Prostate gland (tissue), 2 donors: ENCODE measurements around the gene CHID1. TPM values are rescaled to one million over a fixed set of nuclear protein-coding genes. Genes with fewer than 3 reads are reported as not detected.
A peak's percentile ranks its signal among the peaks of the same experiment; 100 is the strongest.

Experiments
- DNase-seq: peaks from one replicate; pipeline ENCODE4 v3.0.0-alpha.2; 2019; ENCODE audit warnings: low spot score
- H3K27ac ChIP-seq, 2 donors: fragments of 200-600 bp; sonication (generic); 2 replicates each; pipeline ENCODE4 v1.5.1; 2017 to 2019
- H3K27me3 ChIP-seq: fragments of 200-600 bp; sonication (generic); replicated peaks from 2 replicates; pipeline ENCODE4 v1.5.1; 2019; ENCODE audit not compliant: insufficient read depth
- H3K36me3 ChIP-seq, 2 donors: fragments of 200-600 bp; sonication (generic); 1 replicate in 1 of 2; 2 replicates in 1 of 2; pipeline versions ENCODE4 v1.5.1 to v1.8.1; 2017 to 2019
- H3K4me1 ChIP-seq: fragments of 200-600 bp; sonication (generic); replicated peaks from 2 replicates; pipeline ENCODE4 v1.5.1; 2019
- H3K4me3 ChIP-seq, 2 donors: fragments of 200-600 bp; sonication (generic); 2 replicates each; pipeline ENCODE4 v1.5.1; 2017 to 2019
- H3K9me3 ChIP-seq: fragments of 200-600 bp; sonication (generic); 2 replicates; pipeline ENCODE4 v1.5.1; 2017
- POLR2A ChIP-seq: fragments of 450-650 bp; IDR thresholded peaks from one replicate; pipeline ENCODE4 v1.6.1; 2016; ENCODE audit warnings: antibody characterized with exemption, mild to moderate bottlenecking
- POLR2AphosphoS5 ChIP-seq: sonication (generic); formaldehyde crosslinking; IDR thresholded peaks from one replicate; pipeline ENCODE4 v1.6.1; 2017; ENCODE audit warnings: antibody characterized with exemption
- WGBS: methylation state at CpG from one replicate; pipeline ENCODE4 v1.1.5; 2018; 5-methylcytosine and 5-hydroxymethylcytosine counted together
- intact Hi-C: fragments of 100-400 bp; cut with DNase I; formaldehyde crosslinking; loops from one replicate; pipeline ENCODE4 v1.14.2; 2022
- total RNA-seq, 2 donors: library from RNA; depleted of rRNA; stranded (reverse); fragments of >200 nt; gene quantifications; one replicate each; pipeline ENCODE4 v1.1.0, GENCODE V29; 2016
- TF ChIP-seq, protein P1 (sequence below), 4 experiments: fragments of 200-600 bp in 2 of 4; fragments of 450-650 bp in 2 of 4; sonication (generic) in 2 of 4; IDR thresholded peaks; 1 replicate in 3 of 4; 2 replicates in 1 of 4; pipeline ENCODE4 v1.5.1; 2016 to 2019; ENCODE audit warnings: antibody characterized with exemption in 4 of 4, mild to moderate bottlenecking in 2 of 4, moderate library complexity in 2 of 4

The CHID1 gene
- total RNA-seq, 2 donors from 2014 or later = 107 to 145 TPM

DNA sequence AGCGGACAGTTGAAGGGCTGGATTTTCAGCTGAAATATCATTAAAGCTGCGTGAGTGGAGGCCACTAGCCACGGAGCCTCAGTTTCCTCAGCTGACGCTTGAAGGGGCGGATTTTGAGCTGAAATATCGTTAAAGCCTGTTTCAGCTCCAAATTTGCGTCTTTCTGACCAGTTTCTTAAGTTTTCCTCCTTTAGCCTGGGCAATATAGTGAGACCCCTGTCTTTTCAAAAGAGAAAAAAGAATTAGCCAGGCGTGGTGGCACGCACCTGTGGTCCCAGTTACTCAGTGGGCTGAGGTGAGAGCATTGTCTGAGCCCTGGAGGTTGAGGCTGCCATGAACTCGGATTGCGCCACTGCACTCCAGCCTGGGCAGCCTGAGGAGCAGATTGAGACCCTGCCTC, 18.8 kb upstream of the CHID1 start:
- Histone ChIP-seq H3K36me3 (no peaks in the 10 kb centered on the region), H3K4me1 (no peaks in the 10 kb centered on the region), H3K27ac (no peak overlapping the region), H3K4me3 (no peak overlapping the region), H3K27me3 (no peaks in the 10 kb centered on the region), H3K9me3 (no peaks in the 10 kb centered on the region)
- intact Hi-C loops = loop anchor here (5.0 kb wide), 1 partner anchor 82 kb away; no protein-coding TSS in a partner anchor
- no peak for DNase-seq
- 97% methylated on average over 11 of the region's 11 CpGs for WGBS
- no peak for TF ChIP-seq POLR2AphosphoS5
- TF ChIP-seq POLR2A = no peak
- TF ChIP-seq, protein P1, sequence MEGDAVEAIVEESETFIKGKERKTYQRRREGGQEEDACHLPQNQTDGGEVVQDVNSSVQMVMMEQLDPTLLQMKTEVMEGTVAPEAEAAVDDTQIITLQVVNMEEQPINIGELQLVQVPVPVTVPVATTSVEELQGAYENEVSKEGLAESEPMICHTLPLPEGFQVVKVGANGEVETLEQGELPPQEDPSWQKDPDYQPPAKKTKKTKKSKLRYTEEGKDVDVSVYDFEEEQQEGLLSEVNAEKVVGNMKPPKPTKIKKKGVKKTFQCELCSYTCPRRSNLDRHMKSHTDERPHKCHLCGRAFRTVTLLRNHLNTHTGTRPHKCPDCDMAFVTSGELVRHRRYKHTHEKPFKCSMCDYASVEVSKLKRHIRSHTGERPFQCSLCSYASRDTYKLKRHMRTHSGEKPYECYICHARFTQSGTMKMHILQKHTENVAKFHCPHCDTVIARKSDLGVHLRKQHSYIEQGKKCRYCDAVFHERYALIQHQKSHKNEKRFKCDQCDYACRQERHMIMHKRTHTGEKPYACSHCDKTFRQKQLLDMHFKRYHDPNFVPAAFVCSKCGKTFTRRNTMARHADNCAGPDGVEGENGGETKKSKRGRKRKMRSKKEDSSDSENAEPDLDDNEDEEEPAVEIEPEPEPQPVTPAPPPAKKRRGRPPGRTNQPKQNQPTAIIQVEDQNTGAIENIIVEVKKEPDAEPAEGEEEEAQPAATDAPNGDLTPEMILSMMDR (IDR thresholded peaks at IDR 0.05) = no peak

- Histone ChIP-seq H3K36me3 (no peaks in the 10 kb centered on the region), H3K9me3 (no peaks in the 10 kb centered on the region), H3K4me1 (no peaks in the 10 kb centered on the region), H3K4me3 (no peak overlapping the region), H3K27ac (no peak overlapping the region), H3K27me3 (no peaks in the 10 kb centered on the region)
- whole genome bisulfite sequencing = 80% methylated on average over 8 of the region's 8 CpGs
- TF ChIP-seq POLR2AphosphoS5 (no peak), POLR2A (no peak)
- TF ChIP-seq, protein P1 (IDR thresholded peaks at IDR 0.05) = no peak
- DNase-seq = no peak
- intact Hi-C loops = loop anchor here (5.0 kb wide), 1 partner anchor 81 kb away; no protein-coding TSS in a partner anchor
Observed at GRCh38 chr11:928786-929185, 18.2 kb upstream of the CHID1 start.

GRCh38 chr11:927871-928270, 17.3 kb upstream of the CHID1 start:
- Histone ChIP-seq H3K9me3 (no peaks in the 10 kb centered on the region), H3K36me3 (no peaks in the 10 kb centered on the region), H3K4me3 (no peak overlapping the region), H3K4me1 (no peaks in the 10 kb centered on the region), H3K27me3 (no peaks in the 10 kb centered on the region), H3K27ac (no peak overlapping the region)
- TF ChIP-seq POLR2A = no peak
- no peak for TF ChIP-seq POLR2AphosphoS5
- TF ChIP-seq, protein P1 (IDR thresholded peaks at IDR 0.05) = no peak
- WGBS = 58% methylated on average over 7 of the region's 7 CpGs
- no peak for DNase-seq
- intact Hi-C loops = loop anchor here (5.0 kb wide), 1 partner anchor 81 kb away; no protein-coding TSS in a partner anchor

- no peaks in the 10 kb centered on the region for H3K36me3 ChIP-seq
- TF ChIP-seq POLR2AphosphoS5 (no peak), POLR2A (no peak)
- TF ChIP-seq, protein P1 (IDR thresholded peaks at IDR 0.05) = no peak
- no peaks in the 10 kb centered on the region for H3K9me3 ChIP-seq
- peak overlapping the region; percentile 93 to 98 for H3K4me3 ChIP-seq
- peak overlapping the region; percentile 80 to 93 for H3K27ac ChIP-seq
- H3K27me3 ChIP-seq = no peaks in the 10 kb centered on the region
- peak; percentile 33 for DNase-seq
- WGBS = 2% methylated on average over 22 of the region's 26 CpGs
- intact Hi-C loops = loop anchor here (5.0 kb wide), 1 partner anchor 79 kb away; no protein-coding TSS in a partner anchor
- H3K4me1 ChIP-seq = no peaks in the 10 kb centered on the region
Observed at GRCh38 chr11:926341-926916, 15.8 kb upstream of the CHID1 start.
